Testis (tissue), 3 donors: ENCODE measurements around the gene BANK1. TPM values are rescaled to one million over a fixed set of nuclear protein-coding genes. Genes with fewer than 3 reads are reported as not detected.

Experiments used
- DNase-seq: peaks from one replicate; pipeline ENCODE4 v3.0.0-alpha.2; 2019
- H3K27ac ChIP-seq, 2 donors: fragments of 200-600 bp; sonication (generic); one replicate each; pipeline ENCODE4 v1.5.1; 2019
- H3K27me3 ChIP-seq: fragments of 200-600 bp; sonication (generic); one replicate; pipeline ENCODE4 v1.5.1; 2019
- H3K36me3 ChIP-seq: fragments of 200-600 bp; sonication (generic); one replicate; pipeline ENCODE4 v1.5.1; 2017; ENCODE audit warnings: low read depth; ENCODE audit errors: missing control alignments
- H3K4me1 ChIP-seq: fragments of 200-600 bp; sonication (generic); one replicate; pipeline ENCODE4 v1.5.1; 2019
- H3K4me3 ChIP-seq, 2 donors: fragments of 200-600 bp; sonication (generic); one replicate each; pipeline ENCODE4 v1.5.1; 2017 to 2019
- H3K9me3 ChIP-seq: fragments of 200-600 bp; sonication (generic); one replicate; pipeline ENCODE4 v1.5.1; 2017
- CTCF ChIP-seq, 3 experiments: fragments of 450-650 bp in 2 of 3; fragments of 200-600 bp in 1 of 3; sonication (generic) in 1 of 3; IDR thresholded peaks; one replicate each; pipeline ENCODE4 v1.5.1; 2016 to 2019; ENCODE audit warnings: antibody characterized with exemption in 3 of 3, mild to moderate bottlenecking in 2 of 3, moderate library complexity in 1 of 3
- POLR2A ChIP-seq: fragments of 450-650 bp; IDR thresholded peaks from one replicate; pipeline ENCODE4 v1.6.1; 2017; ENCODE audit warnings: antibody characterized with exemption, mild to moderate bottlenecking, moderate library complexity
- WGBS, 2 donors: methylation state at CpG; one replicate each; pipeline ENCODE4 v1.1.5; 2018; 5-methylcytosine and 5-hydroxymethylcytosine counted together
- intact Hi-C: fragments of 100-400 bp; cut with DNase I; formaldehyde crosslinking; loops from one replicate; pipeline ENCODE4 v1.15.1; 2023; ENCODE audit warnings: low total_unique reads
- polyA plus RNA-seq: library from polyadenylated mRNA; stranded (reverse); fragments of 350-450 nt; fragmentation: Illumina TruSeq; extraction: RNeasy Lipid Tissue Mini Kit (QIAGEN cat#74804); gene quantifications from one replicate; pipeline ENCODE4 v1.2.3, GENCODE V29; 2014; ENCODE audit warnings: low read depth, low replicate concordance; ENCODE audit not compliant: insufficient read depth
- total RNA-seq, 2 donors: library from RNA; depleted of rRNA; stranded (reverse); fragments of >200 nt; gene quantifications; one replicate each; pipeline ENCODE4 v1.2.3, GENCODE V29; 2016

BANK1 gene
- total and polyA plus RNA-seq, 3 donors from 2014 or later, result 5.2 to 10.4 (median 10.0) TPM

GRCh38 chr4:101989551-101989950, 199.0 kb downstream of the BANK1 start:
- H3K9me3 ChIP-seq, result no peaks in the 10 kb centered on the region
- no peak overlapping the region for H3K4me3 ChIP-seq
- H3K27me3 ChIP-seq, result no peaks in the 10 kb centered on the region
- DNase-seq, result no peak
- TF ChIP-seq CTCF (IDR thresholded peaks at IDR 0.05) (no peak), POLR2A (no peak)
- no peaks in the 10 kb centered on the region for H3K4me1 ChIP-seq
- no peaks in the 10 kb centered on the region for H3K36me3 ChIP-seq
- no peak overlapping the region for H3K27ac ChIP-seq
- intact Hi-C loops, result no loop called here
- WGBS, 2 donors, result 89 to 91% methylated on average over 3 of the region's 3 CpGs

- H3K36me3 ChIP-seq, result no peaks in the 10 kb centered on the region
- no peak for TF ChIP-seq CTCF (IDR thresholded peaks at IDR 0.05)
- TF ChIP-seq POLR2A, result no peak
- H3K27me3 ChIP-seq, result no peaks in the 10 kb centered on the region
- H3K27ac ChIP-seq, result no peak overlapping the region
- no peaks in the 10 kb centered on the region for H3K9me3 ChIP-seq
- DNase-seq, result no peak
- H3K4me1 ChIP-seq, result no peaks in the 10 kb centered on the region
- WGBS, 2 donors, result 88 to 93% methylated on average over 2 of the region's 2 CpGs
- intact Hi-C loops, result no loop called here
- no peak overlapping the region for H3K4me3 ChIP-seq
These were observed 201.9 kb downstream of the BANK1 start for GRCh38 chr4:101992446-101992845.

- TF ChIP-seq POLR2A (no peak), CTCF (IDR thresholded peaks at IDR 0.05) (no peak)
- H3K27ac ChIP-seq, result no peak overlapping the region
- no peaks in the 10 kb centered on the region for H3K36me3 ChIP-seq
- WGBS, 2 donors, result 62 to 65% methylated on average over 5 of the region's 5 CpGs
- no peaks in the 10 kb centered on the region for H3K4me1 ChIP-seq
- intact Hi-C loops, result no loop called here
- no peak overlapping the region for H3K4me3 ChIP-seq
- H3K27me3 ChIP-seq, result no peaks in the 10 kb centered on the region
- H3K9me3 ChIP-seq, result no peaks in the 10 kb centered on the region
- no peak for DNase-seq
These were observed 202.7 kb downstream of the BANK1 start for GRCh38 chr4:101993002-101993841.

- no peaks in the 10 kb centered on the region for H3K4me1 ChIP-seq
- no peak for DNase-seq
- H3K9me3 ChIP-seq, result no peaks in the 10 kb centered on the region
- H3K27ac ChIP-seq, result no peak overlapping the region
- no peak overlapping the region for H3K4me3 ChIP-seq
- TF ChIP-seq POLR2A (no peak), CTCF (IDR thresholded peaks at IDR 0.05) (no peak)
- no peaks in the 10 kb centered on the region for H3K27me3 ChIP-seq
- 62 to 64% methylated on average over 4 of the region's 4 CpGs for WGBS, 2 donors
- intact Hi-C loops, result no loop called here
- no peaks in the 10 kb centered on the region for H3K36me3 ChIP-seq
These were observed 203.6 kb downstream of the BANK1 start for GRCh38 chr4:101993842-101994775.
